Muscle of back (tissue), 11 donors: ENCODE measurements around the gene ETV6. TPM values are rescaled to one million over a fixed set of nuclear protein-coding genes. Genes with fewer than 3 reads are reported as not detected.
A peak's percentile ranks its signal among the peaks of the same experiment; 100 is the strongest.

Source experiments
- DNase-seq, 3 donors: peaks; one replicate each; pipeline versions ENCODE4 v3.0.0 to v3.0.0-alpha.2; 2013
- polyA plus RNA-seq, 10 donors: library from polyadenylated mRNA; unstranded; fragments of 120-200 nt; gene quantifications; one replicate each; pipeline ENCODE4 v1.2.1, GENCODE V29; 2013; ENCODE audit not compliant: insufficient read length in 10 of 10

The ETV6 gene
- polyA plus RNA-seq, 10 donors = 7.1 to 13.0 (median 11.0) TPM

DNA sequence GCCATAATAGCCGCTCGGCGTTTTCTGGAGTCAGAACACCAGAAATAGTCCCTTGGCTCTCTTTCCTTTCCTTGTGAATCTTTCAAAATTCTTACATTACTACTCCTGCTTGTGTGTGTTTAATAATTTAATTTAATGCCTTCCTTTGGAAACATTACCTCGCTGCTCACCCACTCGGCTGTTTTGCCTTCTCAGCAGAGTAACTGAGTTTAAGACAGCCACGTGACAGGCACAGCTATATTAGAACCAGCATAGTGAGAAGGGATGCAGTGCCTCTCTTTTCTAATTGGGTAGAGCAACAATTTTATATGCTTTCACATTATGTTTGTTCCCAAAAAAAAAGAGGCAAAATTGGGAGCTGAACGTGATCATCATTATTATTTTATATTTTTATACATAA lies 107.6 kb downstream of the ETV6 start:
- DNase-seq = no peak

DNA sequence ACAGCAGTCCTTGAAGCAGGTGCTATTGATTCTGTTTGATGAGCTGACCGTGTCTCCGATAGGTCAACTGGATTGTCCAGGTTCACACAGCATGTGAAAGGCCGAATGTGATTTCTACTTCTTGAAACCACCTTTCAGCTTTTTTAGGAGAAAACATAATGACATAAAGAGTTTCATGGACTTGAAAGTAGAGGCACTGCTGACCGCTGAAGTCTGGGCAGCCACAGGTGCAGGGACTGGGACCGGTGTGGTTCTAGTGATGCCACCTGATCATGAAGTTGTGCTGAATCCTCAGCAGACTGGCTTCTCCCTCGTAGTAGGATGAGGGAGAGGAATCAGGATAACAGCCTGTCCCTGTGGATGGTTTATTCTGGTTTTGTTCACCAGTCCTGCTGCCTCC lies 108.1 kb downstream of the ETV6 start:
- DNase-seq = no peak

DNA sequence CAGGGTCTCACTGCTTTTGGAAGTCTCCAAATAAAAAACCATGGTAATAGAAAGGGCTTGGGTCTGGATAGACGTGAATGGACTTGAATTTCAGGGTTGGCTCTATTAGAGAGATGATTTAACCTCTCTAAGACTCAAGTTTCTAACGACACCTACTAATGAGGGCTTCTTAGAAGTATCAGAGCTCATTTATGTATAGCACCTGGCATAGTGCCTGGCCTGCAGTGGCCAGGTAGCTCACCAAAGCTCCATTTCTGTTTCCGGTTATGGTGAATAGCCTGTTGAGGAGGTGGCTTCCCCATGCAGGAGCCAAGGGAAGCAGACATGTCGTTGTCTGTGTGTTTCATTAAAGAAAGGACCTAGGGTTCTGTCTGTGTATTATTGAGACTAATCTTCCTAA lies 108.6 kb downstream of the ETV6 start:
- no peak for DNase-seq

DNA sequence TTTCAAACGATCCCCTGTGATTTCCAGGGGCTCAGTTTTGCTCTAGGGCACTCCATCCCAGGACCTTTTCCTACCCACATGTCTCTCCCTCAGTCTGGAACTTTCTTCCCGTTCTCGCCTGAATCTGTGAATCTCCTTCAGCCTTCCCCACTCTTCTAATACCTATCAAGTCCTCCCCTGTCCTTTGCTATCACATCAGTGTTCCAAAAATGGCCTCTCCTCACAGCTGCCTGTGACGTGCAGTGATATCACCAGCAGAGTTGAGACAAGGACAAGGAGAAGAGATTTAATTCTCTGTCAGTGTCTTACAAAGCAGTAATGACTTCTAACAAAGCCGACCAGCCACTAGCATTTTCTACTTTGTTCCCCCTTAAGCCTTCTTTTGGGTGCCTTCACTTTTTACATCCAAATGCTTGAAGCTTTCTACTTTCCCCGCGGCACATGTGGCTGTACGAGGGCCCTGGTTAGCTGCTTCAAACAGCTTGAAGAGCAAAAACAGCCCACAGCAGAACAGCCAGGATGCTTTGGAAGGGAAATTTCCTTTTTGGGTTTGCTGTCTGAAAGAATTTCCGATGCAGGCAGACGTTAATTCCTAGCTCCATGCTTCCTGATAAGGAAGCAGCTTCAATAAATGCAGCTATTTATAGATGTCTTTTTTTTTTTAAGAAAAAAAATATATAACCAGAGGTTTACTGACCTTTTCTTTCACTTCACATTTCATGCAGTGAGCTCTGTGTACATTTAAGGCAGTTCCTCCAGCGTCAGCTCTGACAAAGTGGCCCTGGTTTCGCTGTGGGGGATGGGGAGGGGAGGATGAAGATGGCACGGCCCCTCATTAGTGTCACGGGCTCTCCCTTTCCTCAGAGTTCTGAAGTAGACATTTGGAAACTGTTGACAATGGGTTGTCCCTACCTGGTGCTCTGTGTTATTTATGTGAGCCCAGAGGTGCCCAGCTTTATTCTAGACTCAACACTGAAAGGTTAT lies 109.3 kb downstream of the ETV6 start:
- peak in 1 of 3 donors; percentile 58 for DNase-seq

DNA sequence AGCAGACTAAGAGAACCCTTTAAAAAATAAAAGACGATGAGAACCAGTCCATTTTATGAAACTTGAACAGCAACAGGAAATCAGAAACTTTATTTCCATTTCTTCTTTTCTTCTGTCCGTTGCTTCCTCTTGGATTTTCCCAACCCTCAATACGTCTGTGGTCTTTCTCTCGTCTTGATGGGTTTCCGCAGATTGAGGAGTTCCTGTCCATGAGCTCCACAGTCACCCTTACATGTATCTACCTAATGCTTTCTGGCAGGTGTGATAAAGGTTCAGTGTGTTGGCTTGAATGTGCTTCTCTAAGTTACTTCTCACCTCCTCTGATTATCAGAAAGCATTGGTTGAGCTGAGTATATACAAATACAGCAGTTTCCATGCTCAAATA lies 110.0 kb downstream of the ETV6 start:
- DNase-seq = no peak

DNA sequence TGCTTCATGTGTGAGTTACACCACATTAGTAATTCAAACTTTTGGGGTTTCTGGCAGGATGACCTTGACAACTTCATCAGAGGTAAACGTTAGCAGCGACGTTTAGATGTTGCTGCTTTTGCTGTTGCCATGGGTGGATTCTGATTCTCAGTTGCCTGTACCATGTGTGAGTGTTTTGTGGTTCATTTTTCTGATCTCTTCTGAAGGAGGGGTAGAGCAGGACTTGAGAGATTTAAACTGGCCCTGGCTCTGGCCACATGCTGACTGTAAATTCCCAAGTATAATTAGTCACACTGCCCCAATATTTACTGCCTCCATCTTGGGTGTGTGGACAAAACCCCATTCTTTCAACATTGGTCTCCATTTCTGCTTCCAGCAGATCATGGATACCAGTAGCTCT lies 110.4 kb downstream of the ETV6 start:
- no peak for DNase-seq

DNA sequence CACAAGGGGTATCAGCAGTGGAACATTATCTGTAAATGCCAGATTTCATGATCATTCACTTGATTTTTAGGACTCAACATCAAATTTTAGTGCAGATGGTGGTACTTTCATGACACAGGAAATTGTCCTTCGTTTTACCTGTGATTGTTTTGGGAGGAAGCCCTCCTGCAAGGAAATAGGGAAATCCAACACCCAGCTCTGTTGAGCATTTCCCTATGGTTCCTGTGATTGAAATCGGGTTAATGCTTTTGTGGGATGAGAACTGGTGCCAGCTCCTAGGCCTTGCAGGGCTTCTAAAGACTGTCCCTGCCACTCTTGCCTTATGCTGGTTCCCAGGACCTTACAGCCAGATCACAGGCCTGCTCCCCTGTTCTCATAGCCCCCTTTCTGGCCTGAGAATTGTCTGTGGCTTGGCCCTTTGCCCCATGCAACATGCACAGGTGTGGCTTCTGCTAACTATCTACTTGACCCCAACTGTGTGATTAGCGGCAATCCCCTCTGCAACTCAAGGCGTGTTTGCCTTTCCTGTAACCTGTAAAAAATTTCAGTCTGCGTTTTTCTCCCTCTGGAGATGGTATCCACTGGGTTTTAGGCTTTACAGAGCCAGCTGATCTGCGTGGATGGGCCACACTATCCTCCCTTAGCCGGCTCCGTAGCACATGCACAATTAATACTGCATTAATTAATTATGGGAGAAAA lies 112.5 kb downstream of the ETV6 start:
- no peak for DNase-seq

DNA sequence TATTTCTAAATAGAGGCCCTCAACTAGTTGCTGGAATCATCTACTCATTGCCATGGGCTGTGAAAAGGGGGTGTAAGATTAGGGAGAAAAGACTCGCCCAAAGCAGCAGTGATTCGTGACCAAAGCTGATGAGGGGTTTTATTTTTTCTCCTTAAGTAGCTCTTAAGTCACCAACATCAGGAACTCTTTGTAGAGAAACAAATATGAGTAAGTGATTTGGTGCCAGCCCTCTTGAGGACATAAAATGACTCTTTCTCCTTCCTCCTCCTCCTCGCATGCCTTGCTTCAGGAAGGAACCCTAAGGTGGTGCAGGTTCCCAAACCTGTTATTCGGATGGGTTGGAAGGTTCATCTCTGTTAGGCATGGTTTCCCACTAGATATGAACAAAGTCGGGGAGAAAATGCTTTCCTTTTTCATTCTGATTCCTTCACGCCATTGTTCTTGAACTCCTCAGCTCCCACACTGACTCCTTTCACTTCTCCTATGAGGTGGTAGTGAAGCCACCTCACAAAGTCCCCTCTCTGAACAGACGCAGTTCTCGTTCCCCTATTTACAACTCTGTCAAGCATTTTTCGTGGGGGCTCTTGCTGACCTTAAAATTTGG lies 113.4 kb downstream of the ETV6 start:
- DNase-seq = no peak

DNA sequence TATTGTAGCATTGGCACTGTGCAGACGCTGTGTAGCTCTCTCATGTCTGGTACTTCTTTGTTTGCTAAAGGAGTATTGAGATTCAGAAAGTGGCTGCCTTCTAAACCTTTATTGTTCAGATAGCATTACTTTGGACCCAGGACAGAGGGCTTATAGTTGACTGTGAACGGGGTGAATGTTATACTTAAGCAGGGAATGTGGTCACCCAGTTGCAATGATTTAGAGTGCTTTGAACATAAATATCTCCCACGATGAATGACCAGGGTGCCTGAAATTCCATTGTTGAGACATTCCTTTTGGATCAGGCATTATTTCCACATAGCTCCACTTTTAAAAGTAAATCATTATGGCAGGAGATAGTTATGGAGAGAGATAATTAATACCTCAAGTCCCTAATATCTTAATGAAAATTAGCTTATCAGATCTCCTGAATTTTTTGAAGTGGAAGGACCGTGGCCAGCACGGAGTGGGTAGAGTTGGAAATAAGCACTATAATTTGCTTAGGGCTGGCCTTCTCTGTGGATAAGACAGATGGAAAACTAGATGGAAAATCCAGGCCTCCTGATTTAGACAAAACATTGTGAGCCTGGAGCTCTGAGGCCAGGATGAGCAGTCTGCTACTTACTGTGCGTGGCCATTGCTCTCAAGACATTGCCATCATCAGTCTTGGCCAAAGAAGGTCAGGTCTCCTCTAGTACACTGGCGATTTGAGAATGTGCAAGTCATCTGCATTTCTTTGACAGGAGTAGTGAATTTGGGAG lies 114.5 kb downstream of the ETV6 start:
- DNase-seq = peak in 1 of 3 donors; percentile 71

DNA sequence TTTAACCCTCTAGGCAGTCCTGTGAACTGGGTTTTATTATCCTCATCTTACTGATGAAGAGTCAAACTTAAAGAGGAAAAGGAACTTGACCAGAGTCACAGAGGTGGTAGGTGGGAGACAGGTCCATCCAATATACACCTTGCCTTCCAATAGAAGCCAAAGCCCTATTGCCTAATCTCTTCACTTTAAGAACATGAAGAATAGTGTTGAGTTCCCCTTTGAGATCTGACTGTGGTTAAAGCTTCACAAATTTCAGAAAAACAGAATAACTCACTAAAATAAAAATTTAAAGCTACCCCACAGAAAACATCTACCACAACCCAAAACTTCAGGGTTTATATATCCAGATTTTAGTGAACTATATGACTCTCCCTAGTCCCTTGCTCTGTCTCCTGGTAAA lies 115.4 kb downstream of the ETV6 start:
- no peak for DNase-seq

DNA sequence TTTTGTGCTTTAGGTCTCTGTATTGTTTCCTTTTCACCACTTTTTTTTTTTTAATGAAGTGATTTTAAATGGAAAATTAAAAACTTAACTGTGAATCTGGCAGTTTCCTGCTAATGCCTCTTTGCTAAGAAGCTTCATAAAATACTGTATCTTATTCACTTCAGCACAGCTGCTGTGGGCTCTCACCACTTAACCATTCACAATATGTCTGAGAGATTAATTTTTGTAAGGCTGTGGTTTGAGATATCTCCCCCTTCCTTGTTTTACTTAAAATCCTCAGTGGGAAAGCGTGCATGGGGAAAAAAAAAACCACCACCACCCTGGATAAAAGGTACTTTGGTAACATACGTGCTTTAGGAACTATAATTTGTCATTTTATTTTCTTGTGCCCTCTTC lies 115.9 kb downstream of the ETV6 start:
- no peak for DNase-seq

DNA sequence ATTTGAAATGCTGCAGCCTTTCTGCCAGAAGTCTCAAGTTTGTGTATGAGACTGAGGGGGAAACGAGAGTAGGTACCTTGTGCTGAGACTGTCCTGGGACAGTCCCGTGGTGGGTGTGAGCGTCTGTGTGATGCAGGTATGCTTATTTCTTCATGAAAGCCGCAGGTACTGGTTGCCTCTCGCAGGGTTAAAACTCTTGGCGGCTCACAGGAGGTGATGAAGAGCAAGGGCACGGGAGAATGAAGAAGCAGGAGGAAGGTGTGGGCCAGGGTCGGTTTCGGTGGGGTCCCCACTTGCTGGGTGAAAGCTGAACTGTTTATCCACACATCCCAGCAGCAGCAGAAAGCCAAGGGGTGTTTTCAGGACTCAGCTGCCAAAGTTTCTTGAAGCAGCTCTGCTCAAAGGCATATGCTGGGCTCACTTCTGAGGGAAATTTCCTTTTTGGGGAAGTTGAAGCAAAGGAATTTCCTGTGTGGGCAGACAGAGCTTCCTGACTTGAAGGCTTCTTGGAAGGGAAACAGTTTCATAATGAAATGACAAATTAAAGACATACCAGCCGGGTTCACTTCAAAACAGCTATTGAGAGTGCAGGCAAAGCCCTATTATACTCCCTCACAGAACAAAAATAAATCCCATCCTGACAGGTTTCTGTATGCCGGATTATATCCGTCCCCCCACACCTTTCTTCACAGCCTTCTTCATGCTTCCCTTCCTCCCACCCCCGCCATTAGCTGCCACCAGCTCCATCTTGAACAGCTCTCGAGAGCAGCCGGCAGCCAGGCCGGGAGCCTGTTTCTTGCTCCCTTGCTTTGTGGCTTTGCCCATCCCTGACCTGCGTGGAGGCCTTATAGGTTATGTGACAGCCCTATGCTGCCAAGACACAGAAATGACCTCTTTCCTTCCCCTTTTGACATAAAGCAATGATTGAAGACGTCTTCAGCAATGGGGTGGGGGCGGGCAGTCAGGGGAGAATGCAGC lies 116.6 kb downstream of the ETV6 start:
- DNase-seq = peak; percentile 66 to 79 (median 74)

DNA sequence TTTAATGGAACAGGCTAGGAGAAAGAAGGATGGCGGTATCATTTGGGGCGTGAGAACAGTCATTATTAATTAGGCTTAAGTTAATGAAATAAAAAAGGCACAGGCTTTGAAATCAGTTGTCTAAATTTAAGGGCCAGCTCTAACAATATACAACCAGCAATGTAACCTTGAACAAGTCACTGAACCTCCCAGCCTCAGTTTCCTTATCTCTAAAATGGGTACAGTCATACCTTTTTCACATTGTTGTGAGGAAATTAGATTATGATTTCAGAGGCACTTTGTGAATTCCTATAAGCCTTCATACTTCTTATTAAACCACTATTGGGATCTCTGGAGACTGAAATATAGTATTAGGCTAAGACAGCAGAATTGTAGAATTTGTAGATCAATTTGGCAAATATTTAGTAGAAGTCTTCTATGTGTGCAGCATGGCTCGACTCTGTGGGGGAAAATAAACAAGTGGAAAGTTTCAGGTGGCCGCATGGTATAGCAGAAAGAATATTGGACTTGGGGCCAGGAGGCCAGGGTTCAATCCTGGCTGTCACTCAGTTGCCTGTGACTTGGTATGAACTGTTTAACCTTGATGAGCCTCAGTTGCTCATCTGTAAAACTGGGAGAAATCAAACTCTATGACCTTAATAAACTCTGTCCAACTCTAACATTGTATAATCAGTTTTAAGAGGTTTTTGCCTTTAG lies 117.7 kb downstream of the ETV6 start:
- no peak for DNase-seq

DNA sequence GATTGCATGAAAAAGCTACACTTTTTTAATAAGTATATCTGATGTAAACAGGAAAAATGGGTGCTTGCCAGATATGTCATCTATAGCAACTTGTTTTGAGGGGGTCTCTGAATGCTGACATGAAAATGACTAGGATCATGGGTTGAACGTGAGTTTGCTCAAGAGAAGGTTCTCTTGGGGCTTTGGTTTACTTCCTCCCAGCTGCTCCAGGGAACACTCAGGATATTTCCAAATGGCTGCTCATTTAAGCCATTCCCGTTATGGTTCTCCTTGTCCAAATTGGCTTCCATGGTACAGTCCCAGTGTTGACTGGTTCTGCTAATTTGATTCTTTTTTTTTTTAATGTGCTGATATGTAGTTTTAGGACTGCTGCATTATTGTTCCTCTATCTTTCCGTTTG lies 118.3 kb downstream of the ETV6 start:
- DNase-seq = no peak

DNA sequence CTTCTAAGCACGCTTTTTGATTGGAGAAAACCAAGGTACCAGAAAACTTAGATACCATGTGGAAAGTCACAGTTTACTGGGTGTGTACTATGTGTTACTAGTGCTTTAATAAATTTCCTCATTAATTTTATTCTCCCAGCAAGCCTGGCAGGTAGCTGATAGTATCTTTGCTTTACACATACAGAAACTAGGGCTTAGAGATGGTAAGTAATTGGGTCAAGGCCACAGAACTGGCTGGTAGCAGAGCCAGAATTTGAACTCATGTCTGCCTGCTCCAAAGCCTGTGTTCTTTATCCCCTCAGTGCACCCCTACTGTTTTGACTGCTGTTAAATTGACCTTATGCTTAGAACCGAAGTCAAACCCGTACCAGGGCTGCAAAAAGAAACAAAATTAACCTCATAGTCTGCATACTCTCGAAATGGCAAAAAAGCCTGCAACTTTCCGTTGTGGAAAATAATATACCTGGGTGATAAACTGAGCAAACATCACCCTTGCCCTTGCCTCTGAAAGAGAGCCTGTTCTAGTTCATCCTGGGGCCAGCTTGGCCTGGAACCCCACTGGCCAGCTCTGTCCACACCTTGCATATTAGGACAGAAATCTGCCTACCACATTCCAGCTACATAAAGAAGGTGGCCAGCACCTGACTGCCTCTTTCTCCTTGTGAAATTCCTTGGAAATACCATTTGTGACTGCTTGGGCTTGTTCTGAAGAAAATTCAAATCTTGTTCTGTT lies 118.9 kb downstream of the ETV6 start:
- DNase-seq = no peak

DNA sequence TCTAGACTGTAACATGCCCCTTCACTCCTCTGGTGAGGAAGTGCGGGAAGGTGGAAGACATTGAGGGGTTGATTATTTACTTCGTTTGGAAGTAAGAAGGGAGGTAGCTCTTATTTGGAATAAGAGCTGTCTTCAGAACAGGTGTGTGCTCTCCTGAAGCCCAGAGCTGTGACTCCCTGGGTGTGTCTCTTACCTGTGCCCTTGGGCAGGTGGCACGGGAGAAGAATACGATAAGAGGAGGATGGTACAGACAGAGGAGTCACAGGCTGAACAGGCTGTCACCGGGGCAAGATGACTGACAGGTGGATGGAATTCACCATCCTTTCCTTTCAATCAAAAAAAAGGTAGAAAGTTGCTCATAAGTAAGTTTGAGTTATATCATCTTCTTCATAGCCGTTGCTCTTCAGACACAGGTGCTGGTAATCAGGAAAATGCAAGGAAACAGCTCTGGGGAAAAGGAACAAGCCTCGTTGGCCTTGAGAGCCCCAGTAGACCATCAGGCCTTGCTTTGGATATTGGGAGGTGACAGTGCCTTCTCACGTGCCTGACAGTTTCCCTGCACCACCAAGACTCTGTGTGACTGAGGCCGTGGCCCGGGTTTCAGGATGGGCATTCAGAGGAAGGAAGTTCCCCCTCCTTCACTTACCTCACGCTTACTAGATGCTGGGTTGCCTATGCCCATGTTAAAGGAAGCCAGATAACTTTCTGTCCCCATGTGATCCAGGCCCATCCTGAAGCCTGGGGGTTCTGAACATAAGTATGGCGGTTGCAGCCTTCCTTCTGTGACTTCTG lies 120.4 kb downstream of the ETV6 start:
- DNase-seq = no peak

DNA sequence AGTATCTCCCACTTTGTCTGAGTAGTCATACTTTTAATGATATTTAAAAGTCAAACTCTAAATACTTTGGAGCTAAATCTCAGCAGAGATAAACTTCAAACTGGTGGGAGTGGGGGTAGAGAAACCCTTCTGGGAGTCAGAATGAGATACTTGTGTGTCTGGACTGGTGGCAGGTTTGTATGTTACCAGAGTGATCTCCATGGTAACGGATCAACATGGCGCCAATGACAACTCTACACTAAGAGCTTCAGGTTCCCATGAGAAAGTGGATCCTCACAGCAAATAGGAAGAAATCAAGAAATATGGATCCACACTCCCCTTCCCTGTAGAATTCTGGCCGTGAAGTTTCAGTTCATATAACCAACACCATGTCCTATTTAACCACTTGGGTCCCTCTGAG lies 121.9 kb downstream of the ETV6 start:
- DNase-seq = no peak

DNA sequence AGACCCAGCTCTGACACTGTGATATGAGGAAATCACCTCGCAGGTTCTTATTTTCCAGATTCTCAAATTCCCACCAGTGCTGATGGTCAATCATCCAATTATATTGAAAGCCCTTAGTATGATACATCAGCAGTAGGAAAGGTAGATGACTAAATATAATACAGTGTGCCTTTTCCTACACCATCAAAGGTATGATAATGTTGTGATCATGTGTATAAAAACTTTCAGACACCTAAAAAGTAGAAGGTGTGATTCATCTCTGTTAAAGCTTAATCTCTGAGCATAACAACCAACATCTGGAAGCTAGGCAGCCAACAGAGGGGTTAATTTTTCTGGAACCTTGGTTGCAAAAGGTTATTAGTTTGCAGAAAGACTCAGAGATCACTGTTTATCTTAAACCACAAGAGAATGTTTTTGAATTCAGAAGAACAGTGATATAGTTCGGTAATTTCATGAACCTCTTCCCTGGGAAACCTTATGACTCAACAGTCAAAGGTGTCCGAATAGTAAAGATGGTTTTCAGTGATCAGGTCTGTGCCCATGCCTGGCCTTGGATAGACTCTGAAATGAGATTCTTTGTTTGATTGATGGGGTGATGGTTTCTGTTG lies 122.5 kb downstream of the ETV6 start:
- no peak for DNase-seq
